SK-N-SH (cell line): ENCODE data around the gene ABLIM2. TPM values are rescaled to one million over a fixed set of nuclear protein-coding genes. Genes with fewer than 3 reads are reported as not detected.

Experiments used
- CTCF ChIA-PET: fragments of 300-600, 350-600 bp; formaldehyde crosslinking; extraction: SDS; loops from one replicate; lab custom pipeline; 2021; lab: Yijun Ruan, JAX
- POLR2A ChIA-PET: fragments of 350-600 bp; sonication (Branson Sonifier 250); formaldehyde crosslinking; extraction: SDS; loops from one replicate; lab custom pipeline; 2020; ENCODE audit warnings: antibody characterized with exemption, inconsistent platforms; lab: Yijun Ruan, JAX
- DNase-seq: peaks from one replicate; pipeline ENCODE4 v3.0.0; 2012
- H2AFZ ChIP-seq: fragments of 200-600 bp; sonication (generic); 2 replicates; pipeline ENCODE4 v1.8.1; 2016; ENCODE audit warnings: antibody characterized with exemption, mild to moderate bottlenecking, low read depth
- H3F3A ChIP-seq: fragments of 200-600 bp; sonication (generic); replicated peaks from 2 replicates; pipeline ENCODE3; 2016; ENCODE audit warnings: antibody characterized with exemption, mild to moderate bottlenecking; ENCODE audit not compliant: insufficient read depth
- H3K27ac ChIP-seq, 2 experiments: fragments of 200-500 bp in 1 of 2; fragments of 200-600 bp in 1 of 2; sonication (Bioruptor generic) in 1 of 2; sonication (generic), shearing (Covaris generic) in 1 of 2; 2 replicates each; pipeline versions ENCODE4 v1.5.1 to v1.6.1; 2014 to 2016; ENCODE audit warnings: low read depth in 2 of 2, inconsistent platforms in 1 of 2, low read length in 1 of 2, mild to moderate bottlenecking in 1 of 2, mixed read lengths in 1 of 2
- H3K27me3 ChIP-seq: fragments of 200-600 bp; sonication (generic), shearing (Covaris generic); 2 replicates; pipeline ENCODE4 v1.6.1; 2016; ENCODE audit warnings: mixed run types; ENCODE audit not compliant: insufficient read depth
- H3K36me3 ChIP-seq, 2 experiments: fragments of 200-500 bp in 1 of 2; fragments of 200-600 bp in 1 of 2; sonication (Bioruptor generic) in 1 of 2; sonication (generic) in 1 of 2; replicated peaks in 1 of 2; 2 replicates each; pipeline versions ENCODE3 to v1.5.1; 2014 to 2016; ENCODE audit warnings: low read length in 1 of 2, mild to moderate bottlenecking in 1 of 2; ENCODE audit not compliant: insufficient read depth in 2 of 2, control insufficient read depth in 1 of 2
- H3K4me1 ChIP-seq, 2 experiments: fragments of 200-500 bp in 1 of 2; fragments of 200-600 bp in 1 of 2; sonication (Bioruptor generic) in 1 of 2; sonication (generic), shearing (Covaris generic) in 1 of 2; 2 replicates each; pipeline versions ENCODE4 v1.5.1 to v1.6.1; 2014 to 2016; ENCODE audit warnings: low read depth in 1 of 2, low read length in 1 of 2, mixed run types in 1 of 2; ENCODE audit not compliant: insufficient read depth in 2 of 2, control insufficient read depth in 1 of 2
- H3K4me2 ChIP-seq: fragments of 200-600 bp; sonication (generic), shearing (Covaris generic); 2 replicates; pipeline ENCODE4 v1.6.1; 2017; ENCODE audit warnings: mixed run types
- H3K4me3 ChIP-seq, 2 experiments: fragments of 200-500 bp in 1 of 2; fragments of 200-600 bp in 1 of 2; sonication (Bioruptor generic) in 1 of 2; sonication (generic), shearing (Covaris generic) in 1 of 2; 2 replicates each; pipeline versions ENCODE4 v1.5.1 to v1.8.1; 2014 to 2016; ENCODE audit warnings: low read depth in 2 of 2, inconsistent platforms in 1 of 2, low read length in 1 of 2, mild to moderate bottlenecking in 1 of 2, mixed read lengths in 1 of 2, moderate library complexity in 1 of 2
- H3K79me2 ChIP-seq: fragments of 200-600 bp; sonication (generic); 2 replicates; pipeline ENCODE4 v1.8.1; 2017; ENCODE audit warnings: mild to moderate bottlenecking; ENCODE audit not compliant: insufficient read depth
- H3K9ac ChIP-seq: fragments of 200-600 bp; sonication (generic); 2 replicates; pipeline ENCODE4 v1.6.1; 2017; ENCODE audit warnings: mixed run types
- H3K9me2 ChIP-seq: fragments of 200-600 bp; sonication (generic); 2 replicates; pipeline ENCODE4 v1.6.1; 2017; ENCODE audit warnings: mixed run types
- H3K9me3 ChIP-seq: fragments of 200-600 bp; sonication (generic); 2 replicates; pipeline ENCODE4 v1.6.1; 2017; ENCODE audit warnings: mixed run types, mild to moderate bottlenecking, moderate library complexity
- H4K20me1 ChIP-seq: fragments of 200-600 bp; sonication (generic); 2 replicates; pipeline ENCODE4 v1.6.1; 2017; ENCODE audit warnings: mild to moderate bottlenecking, mixed run types; ENCODE audit not compliant: insufficient read depth
- CHD2 ChIP-seq: fragments of 150-350 bp; IDR thresholded peaks from 2 replicates; pipeline ENCODE4 v1.6.1; 2018; ENCODE audit warnings: low read length; ENCODE audit not compliant: partially characterized antibody
- CTCF ChIP-seq: fragments of 200-600 bp; sonication (generic); IDR thresholded peaks from 2 replicates; pipeline ENCODE4 v1.6.1; 2017; ENCODE audit warnings: antibody characterized with exemption, mild to moderate bottlenecking, moderate library complexity
- FOSL2 ChIP-seq: IDR thresholded peaks from 2 replicates; pipeline ENCODE4 v1.4.0; 2012; ENCODE audit warnings: low read depth, mild to moderate bottlenecking, moderate library complexity, borderline replicate concordance
- FOXM1 ChIP-seq: IDR thresholded peaks from 2 replicates; pipeline ENCODE4 v1.4.0; 2012; ENCODE audit warnings: low read depth, mild to moderate bottlenecking
- GABPA ChIP-seq: IDR thresholded peaks from 2 replicates; pipeline ENCODE4 v1.4.0; 2012; ENCODE audit warnings: low read depth, mild to moderate bottlenecking
- GATA2 ChIP-seq: sonication (generic); formaldehyde crosslinking; IDR thresholded peaks from 2 replicates; pipeline ENCODE4 v1.5.0; 2020; ENCODE audit warnings: mild to moderate bottlenecking, missing genetic modification reagents
- MXI1 ChIP-seq: IDR thresholded peaks from 2 replicates; pipeline ENCODE4 v1.6.1; 2012; ENCODE audit warnings: mild to moderate bottlenecking, low read depth, low read length, improper control_type of control experiment
- NFIC ChIP-seq: IDR thresholded peaks from 2 replicates; pipeline ENCODE4 v1.4.0; 2012; ENCODE audit warnings: borderline replicate concordance
- NRF1 ChIP-seq: IDR thresholded peaks from 2 replicates; pipeline ENCODE4 v1.6.1; 2012; ENCODE audit warnings: low read depth, mild to moderate bottlenecking, low read length
- RAD21 ChIP-seq: IDR thresholded peaks from 2 replicates; pipeline ENCODE4 v1.6.1; 2012; ENCODE audit warnings: mild to moderate bottlenecking, low read length
- REST ChIP-seq: IDR thresholded peaks from 2 replicates; pipeline ENCODE4 v1.6.1; 2012; ENCODE audit warnings: mild to moderate bottlenecking, low read depth, low read length, moderate library complexity
- RFX5 ChIP-seq: IDR thresholded peaks from 2 replicates; pipeline ENCODE4 v1.6.1; 2012; ENCODE audit warnings: mild to moderate bottlenecking, improper control_type of control experiment, low read length
- RXRA ChIP-seq: IDR thresholded peaks from 2 replicates; pipeline ENCODE4 v1.4.0; 2012; ENCODE audit warnings: low read depth, mild to moderate bottlenecking, borderline replicate concordance
- SIN3A ChIP-seq: IDR thresholded peaks from 2 replicates; pipeline ENCODE4 v1.6.1; 2012; ENCODE audit warnings: low read depth, mild to moderate bottlenecking, low read length, moderate library complexity, borderline replicate concordance
- SMC3 ChIP-seq: IDR thresholded peaks from 2 replicates; pipeline ENCODE4 v1.6.1; 2012; ENCODE audit warnings: low read depth, low read length, improper control_type of control experiment
- TAF1 ChIP-seq: IDR thresholded peaks from 2 replicates; pipeline ENCODE4 v1.6.1; 2012; ENCODE audit warnings: low read depth, mild to moderate bottlenecking, low read length, moderate library complexity, borderline replicate concordance
- TCF12 ChIP-seq: IDR thresholded peaks from 2 replicates; pipeline ENCODE4 v1.4.0; 2012
- TEAD4 ChIP-seq: IDR thresholded peaks from 2 replicates; pipeline ENCODE4 v1.4.0; 2012; ENCODE audit warnings: mild to moderate bottlenecking, borderline replicate concordance; ENCODE audit not compliant: insufficient read depth
- USF2 ChIP-seq: fragments of 150-350 bp; IDR thresholded peaks from 2 replicates; pipeline ENCODE4 v1.6.1; 2017; ENCODE audit warnings: antibody characterized with exemption, low read length, low read depth, borderline replicate concordance
- ZBTB33 ChIP-seq: IDR thresholded peaks from 2 replicates; pipeline ENCODE4 v1.4.0; 2012; ENCODE audit warnings: low read depth, borderline replicate concordance
- WGBS: methylation state at CpG from one replicate; pipeline ENCODE4 v1.1.6; 2017; ENCODE audit warnings: low lambda C conversion rate; 5-methylcytosine and 5-hydroxymethylcytosine counted together
- polyA plus RNA-seq, 3 experiments: library from polyadenylated mRNA; depleted of rRNA; stranded (reverse); fragments of >200 nt; gene quantifications; 2 replicates each; pipeline ENCODE4 v1.2.3, GENCODE V29; 2012

Gene ABLIM2
- polyA plus RNA-seq, 1 of the 3 experiments (the other 2 are of a cell fraction), result 0.53 TPM

- TF ChIP-seq SMC3 (no peak; the same call in 1 of the 2 replicates), GATA2 (CRISPR knock-in tag) (no peak), RFX5 (peak; percentile 58), SIN3A (no peak), RXRA (no peak), NRF1 (peak; percentile 54), FOXM1 (no peak), TEAD4 (no peak), MXI1 (peak; percentile 86), RAD21 (no peak), CTCF (no peak), TCF12 (no peak), TAF1 (peak; percentile 88), USF2 (no peak)
Observed at GRCh38 chr4:7939377-7940108, 219.1 kb downstream of the ABLIM2 start, which contains the start of gene AFAP1 (continued).

GRCh38 chr4:7938609-7939376 lies 219.8 kb downstream of the ABLIM2 start:
- Histone ChIP-seq H4K20me1 (peaks cover 45% of the 10 kb centered on the region), H3K79me2 (peaks cover 64% of the 10 kb centered on the region), H3F3A (peaks cover 16% of the 10 kb centered on the region), H2AFZ (no peak overlapping the region), H3K4me2 (peak overlapping the region; percentile 89), H3K27ac (peak overlapping the region; percentile 82 to 85), H3K9me3 (no peaks in the 10 kb centered on the region), H3K27me3 (no peaks in the 10 kb centered on the region), H3K9ac (peak overlapping the region; percentile 92), H3K9me2 (no peaks in the 10 kb centered on the region), H3K36me3 (peaks cover 0 to 5% of the 10 kb centered on the region in 2 experiments), H3K4me3 (peak overlapping the region; percentile 83 to 95), H3K4me1 (peaks cover 17 to 22% of the 10 kb centered on the region in 2 experiments; a peak in 2 of 4 replicates)
- CTCF ChIA-PET, result interaction anchor here (0.7 to 13.5 kb wide), 26 partner anchors 9 to 238 kb away, joined by 3 to 116 read pairs (median 4); no protein-coding TSS in a partner anchor
- peak; percentile 77 for DNase-seq
- TF ChIP-seq GABPA, result 0 out of 2 replicates have a peak, but pooled peaks have one; percentile 23
- no peak for TF ChIP-seq CHD2
- 0 out of 2 replicates have a peak, but pooled peaks have one; percentile 31 for TF ChIP-seq SIN3A
- TF ChIP-seq RFX5, result no peak
- no peak for TF ChIP-seq FOSL2
- TF ChIP-seq TCF12, result no peak
- no peak; the same call in 1 of the 2 replicates for TF ChIP-seq MXI1
- no peak for TF ChIP-seq ZBTB33
- TF ChIP-seq NFIC, result no peak
- TF ChIP-seq REST, result no peak
- POLR2A ChIA-PET, result interaction anchor here (0.6 to 1.1 kb wide), 3 partner anchors 10 to 110 kb away, joined by 3 to 12 read pairs (median 3); no protein-coding TSS in a partner anchor
- under 1% methylated on average over 36 of the region's 75 CpGs for WGBS
